Measurements from ENCODE around the gene CEP104. TPM values are rescaled to one million over a fixed set of nuclear protein-coding genes. Genes with fewer than 3 reads are reported as not detected.

CEP104 gene
- total and polyA plus RNA-seq, 2 experiments from 2014 or later, result 12.3 to 29.8 TPM

DNA sequence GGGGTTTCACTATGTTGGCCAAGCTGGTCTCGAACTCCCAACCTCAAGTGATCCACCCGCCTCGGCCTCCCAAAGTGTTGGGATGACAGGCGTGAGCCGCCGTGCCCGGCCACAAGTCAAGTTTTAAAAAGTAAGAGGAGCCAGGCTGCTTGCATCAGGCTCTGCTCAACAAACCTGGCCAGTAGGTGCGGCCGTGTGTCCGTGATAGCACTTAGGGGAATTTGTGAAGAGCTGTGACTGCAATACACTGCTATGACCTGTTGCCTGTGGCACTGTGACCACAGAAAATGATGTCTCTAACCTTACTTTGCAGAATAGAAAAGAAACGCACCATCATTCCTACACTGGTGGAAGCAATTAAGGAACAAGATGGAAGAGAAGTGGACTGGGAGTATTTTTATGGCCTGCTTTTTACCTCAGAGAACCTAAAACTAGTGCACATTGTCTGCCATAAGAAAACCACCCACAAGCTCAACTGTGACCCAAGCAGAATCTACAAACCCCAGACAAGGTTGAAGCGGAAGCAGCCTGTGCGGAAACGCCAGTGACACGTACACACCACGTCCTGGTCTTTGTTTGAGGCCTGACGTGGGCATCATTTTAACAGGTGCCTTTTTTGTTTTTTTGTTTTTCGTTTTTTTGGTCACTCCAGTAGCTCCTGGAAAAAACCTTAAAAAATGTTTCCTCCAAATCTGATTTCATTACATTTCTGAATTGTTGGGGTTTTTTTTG, 26.3 kb upstream of the CEP104 start:
- peaks cover 2% of the 10 kb centered on the region; the same call in 1 of the 2 replicates for H3F3A ChIP-seq (ENCODE audit: insufficient read depth)
- no peak for DNase-seq
- H3K36me3 ChIP-seq (ENCODE audit: low read depth), result peaks cover 6% of the 10 kb centered on the region; the same call in 1 of the 2 replicates
- no peaks in the 10 kb centered on the region for H3K27me3 ChIP-seq (replicated peaks; ENCODE audit: insufficient read depth)
- H3K4me2 ChIP-seq (ENCODE audit: unreplicated experiment), result no peak overlapping the region
- H3K79me2 ChIP-seq (ENCODE audit: insufficient read depth), result no peaks in the 10 kb centered on the region
- H3K9me2 ChIP-seq (ENCODE audit: insufficient read depth), result no peaks in the 10 kb centered on the region
- H2AFZ ChIP-seq, result no peak overlapping the region
- no peak for TF ChIP-seq EZH2phosphoT487 (IDR thresholded peaks at IDR 0.05; ENCODE audit: insufficient read depth, low read depth)
- no peak for TF ChIP-seq EZH2 (IDR thresholded peaks at IDR 0.05; ENCODE audit: insufficient read depth, poor library complexity, severe bottlenecking)
- H4K20me1 ChIP-seq (ENCODE audit: insufficient read depth), result no peaks in the 10 kb centered on the region
- in situ Hi-C loops (cut with MboI), result no loop called here
- no peak overlapping the region for H3K9ac ChIP-seq
- H3K4me1 ChIP-seq (ENCODE audit: insufficient read depth), result no peaks in the 10 kb centered on the region
- WGBS, 2 experiments (ENCODE audit: low coverage in 1 of 2, low lambda C conversion rate in 2 of 2, missing lambda C conversion rate in 2 of 2), result 98% methylated on average over 18 of the region's 18 CpGs
- no peak overlapping the region for H3K27ac ChIP-seq
- H3K9me3 ChIP-seq (ENCODE audit: low read depth), result no peaks in the 10 kb centered on the region
- H3K4me3 ChIP-seq, result no peak overlapping the region

DNA sequence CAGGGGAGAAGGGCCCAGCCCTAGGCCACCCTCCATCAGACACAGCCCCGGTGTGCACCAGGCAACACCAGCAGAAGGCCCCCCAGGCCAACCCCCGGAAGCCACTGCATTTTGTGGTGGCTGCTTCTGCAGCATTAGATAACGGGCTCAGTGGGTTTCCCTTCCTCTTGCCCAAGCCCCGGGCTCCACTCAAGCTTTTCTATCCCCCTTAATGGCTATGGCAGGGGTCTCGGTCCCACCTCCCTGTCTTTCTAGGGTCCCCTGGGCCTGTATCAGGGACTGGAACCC, 24.1 kb upstream of the CEP104 start:
- TF ChIP-seq EZH2 (IDR thresholded peaks at IDR 0.05; ENCODE audit: insufficient read depth, poor library complexity, severe bottlenecking) (no peak), EZH2phosphoT487 (IDR thresholded peaks at IDR 0.05; ENCODE audit: insufficient read depth, low read depth) (no peak)
- in situ Hi-C loops (cut with MboI), result no loop called here
- no peaks in the 10 kb centered on the region for H3K79me2 ChIP-seq (ENCODE audit: insufficient read depth)
- no peak overlapping the region for H3K4me2 ChIP-seq (ENCODE audit: unreplicated experiment)
- H3K9ac ChIP-seq, result no peak overlapping the region
- no peak overlapping the region for H3K4me3 ChIP-seq
- H3K36me3 ChIP-seq (ENCODE audit: low read depth), result no peaks in the 10 kb centered on the region
- no peaks in the 10 kb centered on the region for H4K20me1 ChIP-seq (ENCODE audit: insufficient read depth)
- DNase-seq, result no peak
- no peak overlapping the region for H2AFZ ChIP-seq
- H3K4me1 ChIP-seq (ENCODE audit: insufficient read depth), result no peaks in the 10 kb centered on the region
- peaks cover 2% of the 10 kb centered on the region; the same call in 1 of the 2 replicates for H3F3A ChIP-seq (ENCODE audit: insufficient read depth)
- no peaks in the 10 kb centered on the region for H3K9me2 ChIP-seq (ENCODE audit: insufficient read depth)
- H3K9me3 ChIP-seq (ENCODE audit: low read depth), result no peaks in the 10 kb centered on the region
- H3K27ac ChIP-seq, result no peak overlapping the region
- H3K27me3 ChIP-seq (replicated peaks; ENCODE audit: insufficient read depth), result no peaks in the 10 kb centered on the region
- 88 to 91% methylated on average over 5 of the region's 5 CpGs for WGBS, 2 experiments (ENCODE audit: low coverage in 1 of 2, low lambda C conversion rate in 2 of 2, missing lambda C conversion rate in 2 of 2)

GRCh38 chr1:3880429-3881192, 23.6 kb upstream of the CEP104 start:
- Histone ChIP-seq H3K9me3 (ENCODE audit: low read depth) (no peaks in the 10 kb centered on the region), H3K4me2 (ENCODE audit: unreplicated experiment) (no peak overlapping the region), H3K4me1 (ENCODE audit: insufficient read depth) (no peaks in the 10 kb centered on the region), H4K20me1 (ENCODE audit: insufficient read depth) (no peaks in the 10 kb centered on the region), H3K36me3 (ENCODE audit: low read depth) (no peaks in the 10 kb centered on the region), H3K27me3 (replicated peaks; ENCODE audit: insufficient read depth) (no peaks in the 10 kb centered on the region), H3K4me3 (no peak overlapping the region), H3K9ac (no peak overlapping the region), H3K79me2 (ENCODE audit: insufficient read depth) (no peaks in the 10 kb centered on the region), H2AFZ (no peak overlapping the region), H3F3A (ENCODE audit: insufficient read depth) (peaks cover 2% of the 10 kb centered on the region; the same call in 1 of the 2 replicates), H3K27ac (no peak overlapping the region), H3K9me2 (ENCODE audit: insufficient read depth) (no peaks in the 10 kb centered on the region)
- TF ChIP-seq EZH2phosphoT487 (IDR thresholded peaks at IDR 0.05; ENCODE audit: insufficient read depth, low read depth) (no peak), EZH2 (IDR thresholded peaks at IDR 0.05; ENCODE audit: insufficient read depth, poor library complexity, severe bottlenecking) (no peak)
- 94 to 95% methylated on average over 20 of the region's 20 CpGs for WGBS, 2 experiments (ENCODE audit: low coverage in 1 of 2, low lambda C conversion rate in 2 of 2, missing lambda C conversion rate in 2 of 2)
- no peak for DNase-seq
- in situ Hi-C loops (cut with MboI), result no loop called here

DNA sequence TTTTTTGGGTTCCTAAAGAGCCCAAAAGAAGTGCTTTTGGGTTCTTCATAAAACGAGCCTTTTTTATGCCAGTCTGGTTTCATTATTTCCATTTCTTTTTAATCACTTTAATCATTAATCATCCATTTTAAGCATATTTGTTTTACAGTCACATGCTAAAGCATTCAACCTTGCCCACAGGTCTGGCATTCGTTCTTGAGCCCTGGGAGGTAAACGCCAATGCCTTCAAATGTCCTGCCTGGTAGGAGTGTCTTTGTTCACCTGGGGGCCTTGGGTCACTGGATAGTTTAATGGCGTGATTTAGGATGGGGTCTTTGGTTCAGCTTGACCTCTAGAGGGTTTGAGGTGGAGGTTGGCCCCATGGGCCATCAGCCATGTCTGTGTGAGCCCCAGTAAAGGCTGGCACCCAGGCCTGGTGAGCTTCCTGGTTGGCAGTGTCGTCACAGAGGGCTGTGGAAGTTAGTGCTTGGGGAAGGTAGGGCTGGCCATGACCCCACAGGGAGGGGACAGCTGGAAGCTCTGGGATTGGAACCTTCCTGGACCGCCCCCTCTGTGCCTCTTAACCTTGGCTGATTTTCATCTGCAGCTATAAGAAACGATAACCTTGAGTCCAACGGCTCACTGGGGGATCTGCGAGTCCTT, 22.9 kb upstream of the CEP104 start:
- Histone ChIP-seq H3K4me1 (ENCODE audit: insufficient read depth) (no peaks in the 10 kb centered on the region), H3K4me2 (ENCODE audit: unreplicated experiment) (no peak overlapping the region), H3K79me2 (ENCODE audit: insufficient read depth) (no peaks in the 10 kb centered on the region), H3K9ac (no peak overlapping the region), H3K36me3 (ENCODE audit: low read depth) (no peaks in the 10 kb centered on the region), H4K20me1 (ENCODE audit: insufficient read depth) (no peaks in the 10 kb centered on the region), H3K9me3 (ENCODE audit: low read depth) (no peaks in the 10 kb centered on the region), H3K27ac (no peak overlapping the region), H3K9me2 (ENCODE audit: insufficient read depth) (no peaks in the 10 kb centered on the region), H3K27me3 (replicated peaks; ENCODE audit: insufficient read depth) (no peaks in the 10 kb centered on the region), H3K4me3 (no peak overlapping the region), H2AFZ (no peak overlapping the region), H3F3A (ENCODE audit: insufficient read depth) (no peaks in the 10 kb centered on the region)
- whole genome bisulfite sequencing, 2 experiments (ENCODE audit: low coverage in 1 of 2, low lambda C conversion rate in 2 of 2, missing lambda C conversion rate in 2 of 2), result 74 to 80% methylated on average over 9 of the region's 9 CpGs
- TF ChIP-seq EZH2 (IDR thresholded peaks at IDR 0.05; ENCODE audit: insufficient read depth, poor library complexity, severe bottlenecking) (no peak), EZH2phosphoT487 (IDR thresholded peaks at IDR 0.05; ENCODE audit: insufficient read depth, low read depth) (no peak)
- in situ Hi-C loops (cut with MboI), result no loop called here
- DNase-seq, result no peak
